ACHN (cell line): ENCODE data around the gene SYTL2.

Experiments used
- DNase-seq: peaks from one replicate; pipeline ENCODE4 v3.0.0-alpha.2; 2015
- in situ Hi-C: cut with HindIII; loops from 2 replicates; pipeline ENCODE4 v1.10.0; 2017; ENCODE audit warnings: low sequenced_read_pairs, low pct_ligation_motif_present, low pct_unique_long_range_greater_than_20kb

SYTL2 gene

GRCh38 chr11:85718991-85719807 is 91.7 kb downstream of the SYTL2 start:
- DNase-seq = peak; percentile 99

GRCh38 chr11:85718126-85718943 is 92.6 kb downstream of the SYTL2 start:
- in situ Hi-C loops = no loop called here
- no peak for DNase-seq

More at GRCh38 chr11:85718991-85719807, 91.7 kb downstream of the SYTL2 start:
- in situ Hi-C loops = no loop called here

- DNase-seq = no peak
- in situ Hi-C loops = no loop called here
Observed at GRCh38 chr11:85717429-85717828, 93.5 kb downstream of the SYTL2 start.

GRCh38 chr11:85712953-85713352 is 98.0 kb downstream of the SYTL2 start:
- DNase-seq = peak; percentile 65
- in situ Hi-C loops = no loop called here

- in situ Hi-C loops = no loop called here
- DNase-seq = no peak
Observed at GRCh38 chr11:85710917-85711316, 100.0 kb downstream of the SYTL2 start.

- DNase-seq = no peak
- in situ Hi-C loops = no loop called here
Observed at GRCh38 chr11:85709941-85710702, 100.8 kb downstream of the SYTL2 start.

- in situ Hi-C loops = no loop called here
- no peak for DNase-seq
Observed at GRCh38 chr11:85705800-85706199, 105.1 kb downstream of the SYTL2 start.

GRCh38 chr11:85704967-85705366 is 106.0 kb downstream of the SYTL2 start:
- DNase-seq = no peak
- in situ Hi-C loops = no loop called here

- in situ Hi-C loops = no loop called here
- no peak for DNase-seq
Observed at GRCh38 chr11:85699957-85700741, 110.8 kb downstream of the SYTL2 start.

GRCh38 chr11:85698195-85698594 is 112.7 kb downstream of the SYTL2 start:
- no peak for DNase-seq
- in situ Hi-C loops = no loop called here

GRCh38 chr11:85697747-85698146 is 113.2 kb downstream of the SYTL2 start:
- DNase-seq = no peak
- in situ Hi-C loops = no loop called here

GRCh38 chr11:85695546-85695945 is 115.4 kb downstream of the SYTL2 start:
- DNase-seq = no peak
- in situ Hi-C loops = no loop called here

GRCh38 chr11:85694385-85694980 is 116.5 kb downstream of the SYTL2 start:
- DNase-seq = peak; percentile 48
- in situ Hi-C loops = no loop called here

- peak; percentile 96 for DNase-seq
- in situ Hi-C loops = no loop called here
Observed at GRCh38 chr11:85685820-85686459, 125.0 kb downstream of the SYTL2 start, which contains the start of gene CCDC89. CCDC89 (minus strand) TSS chr11:85686195; CDS start chr11:85686130, 65 bp downstream.

- DNase-seq = no peak
- in situ Hi-C loops = no loop called here
Observed at GRCh38 chr11:85685125-85685819, 125.7 kb downstream of the SYTL2 start.

- in situ Hi-C loops = no loop called here
- DNase-seq = no peak
Observed at GRCh38 chr11:85682330-85683305, 128.3 kb downstream of the SYTL2 start.
